Dendritic cell treated with granulocyte-macrophage colony-stimulating factor and Interleukin-4, amounts not matched to agents 40 ng/mL and 50 ng/mL, for 4 days (primary cell): Measurements from ENCODE around the gene SBK2.
A peak's percentile ranks its signal among the peaks of the same experiment; 100 is the strongest.
"Not testable (repeated sequence)": the region's sequence is repeated elsewhere in the genome, so short reads cannot be mapped to it uniquely, and the experiment has no call there.

Experiments
- H3K27ac Mint-ChIP-seq: one replicate; pipeline ENCODE4 v1.8.0; 2022; ENCODE audit warnings: mild to moderate bottlenecking, mixed read lengths
- H3K27me3 Mint-ChIP-seq: one replicate; pipeline ENCODE4 v1.8.0; 2022; ENCODE audit warnings: mild to moderate bottlenecking, mixed read lengths
- H3K36me3 Mint-ChIP-seq: one replicate; pipeline ENCODE4 v1.8.0; 2022; ENCODE audit warnings: low read depth, mixed read lengths
- H3K4me1 Mint-ChIP-seq: one replicate; pipeline ENCODE4 v1.8.0; 2022; ENCODE audit warnings: low read depth, mixed read lengths
- H3K4me3 Mint-ChIP-seq: one replicate; pipeline ENCODE4 v1.8.0; 2022; ENCODE audit warnings: mild to moderate bottlenecking, moderate library complexity, mixed read lengths
- H3K9me3 Mint-ChIP-seq: one replicate; pipeline ENCODE4 v1.8.0; 2022; ENCODE audit warnings: mixed read lengths
- intact Hi-C: fragments of 100-400 bp; cut with micrococcal nuclease; formaldehyde crosslinking; loops from one replicate; pipeline ENCODE4 v1.15.0; 2022

Gene SBK2

GRCh38 chr19:55508120-55508519, 28.8 kb downstream of the SBK2 start:
- H3K4me1 Mint-ChIP-seq: peaks cover 12% of the 10 kb centered on the region
- H3K4me3 Mint-ChIP-seq: no peak overlapping the region
- no peaks in the 10 kb centered on the region for H3K9me3 Mint-ChIP-seq
- peaks cover 44% of the 10 kb centered on the region for H3K27me3 Mint-ChIP-seq
- H3K27ac Mint-ChIP-seq: no peak overlapping the region
- intact Hi-C loops: no loop called here
- no peaks in the 10 kb centered on the region for H3K36me3 Mint-ChIP-seq

- peaks cover 14% of the 10 kb centered on the region for H3K4me1 Mint-ChIP-seq
- H3K9me3 Mint-ChIP-seq: no peaks in the 10 kb centered on the region
- H3K27me3 Mint-ChIP-seq: peaks cover 32% of the 10 kb centered on the region
- intact Hi-C loops: loop anchor here (2.0 kb wide), 1 partner anchor 364 kb away; no protein-coding TSS in a partner anchor
- no peak overlapping the region for H3K4me3 Mint-ChIP-seq
- no peak overlapping the region for H3K27ac Mint-ChIP-seq
- no peaks in the 10 kb centered on the region for H3K36me3 Mint-ChIP-seq
These were observed 32.0 kb downstream of the SBK2 start for GRCh38 chr19:55504981-55505380.

GRCh38 chr19:55504252-55504603, 32.7 kb downstream of the SBK2 start:
- Mint-ChIP-seq H3K36me3 (no peaks in the 10 kb centered on the region), H3K27ac (peak overlapping the region; percentile 87), H3K9me3 (no peaks in the 10 kb centered on the region), H3K4me1 (peaks cover 14% of the 10 kb centered on the region), H3K4me3 (peak overlapping the region; percentile 71), H3K27me3 (peaks cover 27% of the 10 kb centered on the region)
- intact Hi-C loops: loop anchor here (2.0 kb wide), 1 partner anchor 363 kb away; no protein-coding TSS in a partner anchor

GRCh38 chr19:55503502-55504251, 33.3 kb downstream of the SBK2 start:
- Mint-ChIP-seq H3K9me3 (no peaks in the 10 kb centered on the region), H3K4me1 (peaks cover 19% of the 10 kb centered on the region), H3K27me3 (peaks cover 25% of the 10 kb centered on the region), H3K27ac (peak overlapping the region; percentile 87), H3K4me3 (peak overlapping the region; percentile 71), H3K36me3 (no peaks in the 10 kb centered on the region)
- intact Hi-C loops: loop anchor here (1.0 to 2.0 kb wide), 2 partner anchors 35 to 363 kb away; no protein-coding TSS in a partner anchor

GRCh38 chr19:55503157-55503501, 33.8 kb downstream of the SBK2 start:
- intact Hi-C loops: loop anchor here (1.0 kb wide), 1 partner anchor 35 kb away; no protein-coding TSS in a partner anchor
- Mint-ChIP-seq H3K9me3 (no peaks in the 10 kb centered on the region), H3K27me3 (peaks cover 24% of the 10 kb centered on the region), H3K4me1 (peaks cover 19% of the 10 kb centered on the region), H3K36me3 (no peaks in the 10 kb centered on the region), H3K4me3 (no peak overlapping the region), H3K27ac (peak overlapping the region; percentile 87)

GRCh38 chr19:55502197-55502952, 34.6 kb downstream of the SBK2 start:
- intact Hi-C loops: no loop called here
- peak overlapping the region; percentile 3 for H3K27ac Mint-ChIP-seq
- H3K4me3 Mint-ChIP-seq: no peak overlapping the region
- no peaks in the 10 kb centered on the region for H3K36me3 Mint-ChIP-seq
- H3K4me1 Mint-ChIP-seq: peaks cover 19% of the 10 kb centered on the region
- H3K27me3 Mint-ChIP-seq: peaks cover 19% of the 10 kb centered on the region
- H3K9me3 Mint-ChIP-seq: no peaks in the 10 kb centered on the region

- no peaks in the 10 kb centered on the region for H3K9me3 Mint-ChIP-seq
- no peak overlapping the region for H3K4me3 Mint-ChIP-seq
- H3K27ac Mint-ChIP-seq: peak overlapping the region; percentile 28
- H3K27me3 Mint-ChIP-seq: peaks cover 18% of the 10 kb centered on the region
- H3K4me1 Mint-ChIP-seq: peaks cover 19% of the 10 kb centered on the region
- no peaks in the 10 kb centered on the region for H3K36me3 Mint-ChIP-seq
- intact Hi-C loops: no loop called here
These were observed 36.5 kb downstream of the SBK2 start for GRCh38 chr19:55500368-55500952.

GRCh38 chr19:55498246-55498840, 38.6 kb downstream of the SBK2 start:
- intact Hi-C loops: no loop called here
- Mint-ChIP-seq H3K36me3 (no peaks in the 10 kb centered on the region), H3K9me3 (no peaks in the 10 kb centered on the region), H3K4me1 (peaks cover 17% of the 10 kb centered on the region), H3K27ac (no peak overlapping the region), H3K27me3 (peaks cover 22% of the 10 kb centered on the region), H3K4me3 (no peak overlapping the region)

GRCh38 chr19:55497763-55498162, 39.2 kb downstream of the SBK2 start:
- intact Hi-C loops: no loop called here
- Mint-ChIP-seq H3K27me3 (peaks cover 25% of the 10 kb centered on the region), H3K4me1 (peaks cover 13% of the 10 kb centered on the region), H3K27ac (no peak overlapping the region), H3K9me3 (no peaks in the 10 kb centered on the region), H3K4me3 (no peak overlapping the region), H3K36me3 (no peaks in the 10 kb centered on the region)

GRCh38 chr19:55496820-55497219, 40.1 kb downstream of the SBK2 start:
- H3K36me3 Mint-ChIP-seq, H3K27ac Mint-ChIP-seq, intact Hi-C loops, H3K9me3 Mint-ChIP-seq, H3K4me3 Mint-ChIP-seq: not testable (repeated sequence)
- Mint-ChIP-seq H3K4me1 (peaks cover 13% of the 10 kb centered on the region), H3K27me3 (peaks cover 28% of the 10 kb centered on the region)

- intact Hi-C loops: no loop called here
- no peaks in the 10 kb centered on the region for H3K36me3 Mint-ChIP-seq
- no peaks in the 10 kb centered on the region for H3K9me3 Mint-ChIP-seq
- H3K4me1 Mint-ChIP-seq: peaks cover 13% of the 10 kb centered on the region
- H3K27me3 Mint-ChIP-seq: peaks cover 34% of the 10 kb centered on the region
- H3K27ac Mint-ChIP-seq: no peak overlapping the region
- H3K4me3 Mint-ChIP-seq: no peak overlapping the region
These were observed 41.1 kb downstream of the SBK2 start for GRCh38 chr19:55495646-55496349.

- no peaks in the 10 kb centered on the region for H3K36me3 Mint-ChIP-seq
- no peaks in the 10 kb centered on the region for H3K9me3 Mint-ChIP-seq
- peaks cover 39% of the 10 kb centered on the region for H3K27me3 Mint-ChIP-seq
- H3K4me1 Mint-ChIP-seq: peaks cover 13% of the 10 kb centered on the region
- H3K27ac Mint-ChIP-seq: no peak overlapping the region
- H3K4me3 Mint-ChIP-seq: no peak overlapping the region
- intact Hi-C loops: no loop called here
These were observed 42.7 kb downstream of the SBK2 start for GRCh38 chr19:55494172-55494761.

GRCh38 chr19:55493645-55494171, 43.2 kb downstream of the SBK2 start:
- no peaks in the 10 kb centered on the region for H3K9me3 Mint-ChIP-seq
- H3K4me3 Mint-ChIP-seq: no peak overlapping the region
- H3K27ac Mint-ChIP-seq: no peak overlapping the region
- peaks cover 42% of the 10 kb centered on the region for H3K27me3 Mint-ChIP-seq
- intact Hi-C loops: no loop called here
- no peaks in the 10 kb centered on the region for H3K36me3 Mint-ChIP-seq
- H3K4me1 Mint-ChIP-seq: peaks cover 8% of the 10 kb centered on the region
